Heart right ventricle (tissue), 16 donors: ENCODE measurements around the gene RRM1. TPM values are rescaled to one million over a fixed set of nuclear protein-coding genes. Genes with fewer than 3 reads are reported as not detected.
"Not testable (repeated sequence)": the region's sequence is repeated elsewhere in the genome, so short reads cannot be mapped to it uniquely, and the experiment has no call there.

ENCODE experiments used
- ATAC-seq, 8 donors: fragments of 200-7000 bp; cut with Tn5 transposase; one replicate each; pipeline ENCODE4 v1.9.1; 2020; ENCODE audit warnings: mild to moderate bottlenecking in 8 of 8, moderate library complexity in 8 of 8, moderate number of reproducible peaks in 1 of 8
- DNase-seq, 2 donors: peaks; one replicate each; pipeline ENCODE4 v3.0.0-alpha.2; 2020
- H3K27ac ChIP-seq, 10 donors: fragments of 200-600 bp; sonication (generic) in 2 of 10; one replicate each; pipeline versions ENCODE4 v1.5.0 to v1.8.0; 2020 to 2022; ENCODE audit warnings: mild to moderate bottlenecking in 3 of 10
- H3K27me3 ChIP-seq, 7 donors: fragments of 200-600 bp; one replicate each; pipeline ENCODE4 v1.8.0; 2021 to 2022; ENCODE audit warnings: mild to moderate bottlenecking in 2 of 7
- H3K36me3 ChIP-seq, 9 donors: fragments of 200-600 bp; sonication (generic) in 1 of 9; one replicate each; pipeline versions ENCODE4 v1.5.0 to v1.8.0; 2020 to 2022; ENCODE audit warnings: mild to moderate bottlenecking in 2 of 9
- H3K4me1 ChIP-seq, 9 donors: fragments of 200-600 bp; sonication (generic) in 1 of 9; one replicate each; pipeline versions ENCODE4 v1.5.0 to v1.8.0; 2020 to 2022; ENCODE audit warnings: mild to moderate bottlenecking in 4 of 9
- H3K4me3 ChIP-seq, 10 donors: fragments of 200-600 bp; sonication (generic) in 2 of 10; one replicate each; pipeline versions ENCODE4 v1.5.0 to v1.8.0; 2020 to 2022; ENCODE audit warnings: mild to moderate bottlenecking in 7 of 10, moderate library complexity in 2 of 10
- H3K9me3 ChIP-seq, 11 donors: fragments of 200-600 bp in 10 of 11; sonication (generic) in 2 of 11; one replicate each; pipeline versions ENCODE4 v1.5.0 to v1.8.0; 2013 to 2022; ENCODE audit warnings: mild to moderate bottlenecking in 2 of 11, control low read depth in 1 of 11, moderate library complexity in 1 of 11
- CTCF ChIP-seq, 9 donors: fragments of 200-600 bp; sonication (generic) in 2 of 9; IDR thresholded peaks; one replicate each; pipeline versions ENCODE4 v1.5.0 to v1.8.0; 2021 to 2022; ENCODE audit warnings: antibody characterized with exemption in 9 of 9, mild to moderate bottlenecking in 5 of 9, moderate library complexity in 1 of 9
- WGBS, 2 donors: extraction: QIAGEN DNeasy Blood & Tissue Kit; methylation state at CpG; one replicate each; pipeline ENCODE4 v1.1.7; 2013; ENCODE audit warnings: inconsistent platforms in 1 of 2; 5-methylcytosine and 5-hydroxymethylcytosine counted together
- intact Hi-C, 10 donors: fragments of 100-400 bp; cut with DNase I; formaldehyde crosslinking; loops; one replicate each; pipeline versions ENCODE4 v1.11.1 to v1.14.2; 2022
- polyA plus RNA-seq, 2 donors: library from polyadenylated mRNA; stranded (reverse); fragments of 200-250 nt; gene quantifications; one replicate each; pipeline ENCODE4 v1.2.3, GENCODE V29; 2013
- total RNA-seq, 10 donors: library from RNA; stranded (reverse); fragmentation: NEBNext Ultra II Directional in 3 of 10; extraction: Animal tissue kit (Norgen Biotek cat#: 25700) in 3 of 10; gene quantifications; one replicate each; pipeline versions ENCODE4 v1.2.1 to v1.2.4, GENCODE V29; 2021 to 2023
- donor health status: Arrhythmogenic right ventricular cardiomyopathy.
- donor health status: ischemic (EF 13 %, LVEDD 7.1; RV severe dilation, severe dysfunction).
- donor health status: healthy with polysubstance abuse.
- donor health status: DM: no; HTN: yes; CAD: no.
- donor health status: DM: no; HTN: no; CAD: no.
- donor health status: ischemic (EF 25% LVEDD 6.9; RV normal size, moderate dysfunction).
- donor health status: ischemic (EF 25% LVEDD 5.7; RV mildly dilated, moderate dysfunction).
- donor health status: healthy.
- donor health status: DM: yes; HTN: yes; CAD: no.
- donor health status: Ischemic cardiomyopathy.
- donor health status: ischemic (EF 35%, LVEDD 5.7; RV mildly dilated, moderate dysfunction).
- donor health status: nonischemic (EF 11% LVEDD 7.7; RV severe dilation, severe dysfunction).
- donor health status: DM: yes; HTN: yes; CAD: no.
- donor health status: PGD.
- donor health status: ischemic (EF 29% LVEDD 5.4; RV normal size, mild dysfunction).
- donor health status: nonischemic (EF 23%, LVEDD 6.1; RV moderate dilation, normal function).

RRM1 gene
- total and polyA plus RNA-seq, 12 donors: 3.7 to 36.6 (median 27.7) TPM

- no peaks in the 10 kb centered on the region for H3K36me3 ChIP-seq
- 82 to 85% methylated on average over 3 of the region's 3 CpGs for WGBS, 2 donors
- H3K27ac ChIP-seq: no peak overlapping the region
- no peak overlapping the region for H3K4me3 ChIP-seq
- intact Hi-C loops: no loop called here
- TF ChIP-seq CTCF (IDR thresholded peaks at IDR 0.05): no peak
- no peaks in the 10 kb centered on the region for H3K27me3 ChIP-seq
- DNase-seq (no peak), ATAC-seq (no peak)
- no peaks in the 10 kb centered on the region for H3K9me3 ChIP-seq
- H3K4me1 ChIP-seq: no peaks in the 10 kb centered on the region
These were observed 70.4 kb downstream of the RRM1 start for GRCh38 chr11:4164884-4165590.

GRCh38 chr11:4167292-4167691 lies 72.7 kb downstream of the RRM1 start:
- no peak for DNase-seq
- WGBS, 2 donors: 88 to 96% methylated on average over 3 of the region's 3 CpGs
- Histone ChIP-seq H3K27ac (no peak overlapping the region), H3K4me1 (no peaks in the 10 kb centered on the region), H3K27me3 (no peaks in the 10 kb centered on the region), H3K9me3 (no peaks in the 10 kb centered on the region), H3K4me3 (no peak overlapping the region), H3K36me3 (no peaks in the 10 kb centered on the region)
- ATAC-seq: no peak
- no peak for TF ChIP-seq CTCF (IDR thresholded peaks at IDR 0.05)
- intact Hi-C loops: no loop called here

GRCh38 chr11:4167758-4168157 lies 73.2 kb downstream of the RRM1 start:
- H3K4me3 ChIP-seq: no peak overlapping the region
- no peak for TF ChIP-seq CTCF (IDR thresholded peaks at IDR 0.05)
- H3K9me3 ChIP-seq: no peaks in the 10 kb centered on the region
- ATAC-seq (peak in 1 of 8 donors; percentile 25), DNase-seq (no peak)
- H3K27ac ChIP-seq: no peak overlapping the region
- H3K36me3 ChIP-seq: no peaks in the 10 kb centered on the region
- intact Hi-C loops: no loop called here
- 70 to 72% methylated on average over 7 of the region's 7 CpGs for WGBS, 2 donors
- no peaks in the 10 kb centered on the region for H3K27me3 ChIP-seq
- no peaks in the 10 kb centered on the region for H3K4me1 ChIP-seq

- DNase-seq, H3K27me3 ChIP-seq, intact Hi-C loops, H3K27ac ChIP-seq, H3K4me3 ChIP-seq, H3K4me1 ChIP-seq, H3K36me3 ChIP-seq, ATAC-seq: not testable (repeated sequence)
- WGBS, 2 donors: 76% methylated on average over 25 to 26 of the region's 33 CpGs
- H3K9me3 ChIP-seq: peaks cover 0 to 14% (median 0%) of the 10 kb centered on the region in 11 donors
These were observed 81.2 kb downstream of the RRM1 start for GRCh38 chr11:4175620-4176350.
